ENCODE measurements around the gene FOXJ3. TPM values are rescaled to one million over a fixed set of nuclear protein-coding genes. Genes with fewer than 3 reads are reported as not detected.

Gene FOXJ3
- total and polyA plus RNA-seq, 2 of the 13 experiments (the other 11 are each of a cell fraction or from before 2014, with no cell fraction given): 16.6 to 48.5 TPM

GRCh38 chr1:42328916-42329496 is 6.0 kb downstream of the FOXJ3 start:
- in situ Hi-C loops (cut with HindIII; ENCODE audit: extremely low pct_ligation_motif_present, low pct_unique_long_range_greater_than_20kb) (loop anchor here (25.0 kb wide), 1 partner anchor 408 kb away; the partner anchor contains the start of gene CLDN19), intact Hi-C loops (cut with micrococcal nuclease; ENCODE audit: unreplicated experiment) (no loop called here)
- 98% methylated on average over 4 of the region's 4 CpGs for WGBS (ENCODE audit: low lambda C conversion rate)
- no peak for ATAC-seq
- ChIA-PET POLR2A (no interaction called here), CTCF (ENCODE audit: low intra/inter-chr PET ratio, low total read pairs) (no interaction called here)
- BruUV-seq (replicated peaks): no TSS peak
- H3K79me2 ChIP-seq (ENCODE audit: insufficient read depth, low read length): peaks cover 98% of the 10 kb centered on the region
- H2AFZ ChIP-seq (ENCODE audit: low read length): no peak overlapping the region
- DNase-seq (ENCODE audit: low spot score): no peak
- H3K9ac ChIP-seq (ENCODE audit: insufficient read depth, low read depth, low read length): no peak overlapping the region
- TF ChIP-seq FOXA1 (IDR thresholded peaks at IDR 0.05) (no peak), FOXA1 (CRISPR knock-in tag; IDR thresholded peaks at IDR 0.05) (no peak), SIX1 (CRISPR knock-in tag; IDR thresholded peaks at IDR 0.05; ENCODE audit: borderline replicate concordance) (no peak), NFATC3 (CRISPR knock-in tag; IDR thresholded peaks at IDR 0.05) (no peak), NCOA1 (CRISPR knock-in tag; IDR thresholded peaks at IDR 0.05) (no peak), HIVEP1 (CRISPR knock-in tag; IDR thresholded peaks at IDR 0.05) (no peak), ZMAT3 (CRISPR knock-in tag; conservative IDR thresholded peaks at IDR 0.05) (no peak), HES4 (CRISPR knock-in tag; IDR thresholded peaks at IDR 0.05; ENCODE audit: borderline replicate concordance) (no peak), ZNF569 (CRISPR knock-in tag; IDR thresholded peaks at IDR 0.05; ENCODE audit: borderline replicate concordance) (no peak), ZNF20 (CRISPR knock-in tag; IDR thresholded peaks at IDR 0.05) (no peak), ZNF121 (CRISPR knock-in tag; IDR thresholded peaks at IDR 0.05) (no peak)
- TF ChIP-seq, protein P1, sequence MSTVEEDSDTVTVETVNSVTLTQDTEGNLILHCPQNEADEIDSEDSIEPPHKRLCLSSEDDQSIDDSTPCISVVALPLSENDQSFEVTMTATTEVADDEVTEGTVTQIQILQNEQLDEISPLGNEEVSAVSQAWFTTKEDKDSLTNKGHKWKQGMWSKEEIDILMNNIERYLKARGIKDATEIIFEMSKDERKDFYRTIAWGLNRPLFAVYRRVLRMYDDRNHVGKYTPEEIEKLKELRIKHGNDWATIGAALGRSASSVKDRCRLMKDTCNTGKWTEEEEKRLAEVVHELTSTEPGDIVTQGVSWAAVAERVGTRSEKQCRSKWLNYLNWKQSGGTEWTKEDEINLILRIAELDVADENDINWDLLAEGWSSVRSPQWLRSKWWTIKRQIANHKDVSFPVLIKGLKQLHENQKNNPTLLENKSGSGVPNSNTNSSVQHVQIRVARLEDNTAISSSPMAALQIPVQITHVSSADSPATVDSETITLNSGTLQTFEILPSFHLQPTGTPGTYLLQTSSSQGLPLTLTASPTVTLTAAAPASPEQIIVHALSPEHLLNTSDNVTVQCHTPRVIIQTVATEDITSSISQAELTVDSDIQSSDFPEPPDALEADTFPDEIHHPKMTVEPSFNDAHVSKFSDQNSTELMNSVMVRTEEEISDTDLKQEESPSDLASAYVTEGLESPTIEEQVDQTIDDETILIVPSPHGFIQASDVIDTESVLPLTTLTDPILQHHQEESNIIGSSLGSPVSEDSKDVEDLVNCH (CRISPR knock-in tag; IDR thresholded peaks at IDR 0.05): no peak
- TF ChIP-seq, protein P2, sequence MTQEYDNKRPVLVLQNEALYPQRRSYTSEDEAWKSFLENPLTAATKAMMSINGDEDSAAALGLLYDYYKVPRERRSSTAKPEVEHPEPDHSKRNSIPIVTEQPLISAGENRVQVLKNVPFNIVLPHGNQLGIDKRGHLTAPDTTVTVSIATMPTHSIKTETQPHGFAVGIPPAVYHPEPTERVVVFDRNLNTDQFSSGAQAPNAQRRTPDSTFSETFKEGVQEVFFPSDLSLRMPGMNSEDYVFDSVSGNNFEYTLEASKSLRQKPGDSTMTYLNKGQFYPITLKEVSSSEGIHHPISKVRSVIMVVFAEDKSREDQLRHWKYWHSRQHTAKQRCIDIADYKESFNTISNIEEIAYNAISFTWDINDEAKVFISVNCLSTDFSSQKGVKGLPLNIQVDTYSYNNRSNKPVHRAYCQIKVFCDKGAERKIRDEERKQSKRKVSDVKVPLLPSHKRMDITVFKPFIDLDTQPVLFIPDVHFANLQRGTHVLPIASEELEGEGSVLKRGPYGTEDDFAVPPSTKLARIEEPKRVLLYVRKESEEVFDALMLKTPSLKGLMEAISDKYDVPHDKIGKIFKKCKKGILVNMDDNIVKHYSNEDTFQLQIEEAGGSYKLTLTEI (CRISPR knock-in tag; conservative IDR thresholded peaks at IDR 0.05): no peak
- no peak overlapping the region for H3K27ac ChIP-seq (ENCODE audit: extremely low read length, insufficient read depth, low read length)
- H3K9me3 ChIP-seq (ENCODE audit: low read length): no peaks in the 10 kb centered on the region
- H3K27me3 ChIP-seq (ENCODE audit: control insufficient read depth in 1 of 2, insufficient read depth in 2 of 2, low read length in 2 of 2): no peaks in the 10 kb centered on the region; a peak in 1 of 5 replicates
- no peak for FAIRE-seq
- no peak overlapping the region for H3K4me2 ChIP-seq (ENCODE audit: low read depth, low read length)
- no peak overlapping the region for H3K4me3 ChIP-seq (replicated peaks in 1 of 3; ENCODE audit: insufficient read depth in 1 of 3, low read depth in 2 of 3, low read length in 3 of 3)
- peaks cover 72% of the 10 kb centered on the region for H3K4me1 ChIP-seq (ENCODE audit: insufficient read depth, low read length)
- H3K36me3 ChIP-seq (replicated peaks in 1 of 2; ENCODE audit: control insufficient read depth in 1 of 2, insufficient read depth in 2 of 2, low read length in 2 of 2): no peaks in the 10 kb centered on the region
- peaks cover 75% of the 10 kb centered on the region for H4K20me1 ChIP-seq (ENCODE audit: insufficient read depth, low read length)
